Mesothelial cell of epicardium (in vitro differentiated cells): Measurements from ENCODE around the gene SSX2IP. TPM values are rescaled to one million over a fixed set of nuclear protein-coding genes. Genes with fewer than 3 reads are reported as not detected.

Experiments used
- DNase-seq, 2 experiments: peaks; one replicate each; pipeline ENCODE4 v3.0.0; 2021; ENCODE audit warnings: low spot score in 2 of 2; ENCODE audit not compliant: unreplicated experiment in 2 of 2
- H3K27ac Mint-ChIP-seq: 2 replicates; pipeline ENCODE4 v1.8.0; 2021; ENCODE audit warnings: mixed read lengths
- H3K27me3 Mint-ChIP-seq: 2 replicates; pipeline ENCODE4 v1.8.0; 2021; ENCODE audit warnings: low read depth, mixed read lengths
- H3K36me3 Mint-ChIP-seq: 2 replicates; pipeline ENCODE4 v1.8.0; 2021; ENCODE audit warnings: mixed read lengths
- H3K4me1 Mint-ChIP-seq: 2 replicates; pipeline ENCODE4 v1.8.0; 2021; ENCODE audit warnings: mixed read lengths
- H3K4me3 Mint-ChIP-seq: 2 replicates; pipeline ENCODE4 v1.8.0; 2021; ENCODE audit warnings: mild to moderate bottlenecking, moderate library complexity, mixed read lengths
- H3K9me3 Mint-ChIP-seq: 2 replicates; pipeline ENCODE4 v1.8.0; 2021; ENCODE audit warnings: mixed read lengths
- CTCF ChIP-seq: fragments of 200-600 bp; sonication (generic); IDR thresholded peaks from one replicate; pipeline ENCODE4 v1.5.0; 2021; ENCODE audit warnings: antibody characterized with exemption; ENCODE audit not compliant: unreplicated experiment
- total RNA-seq: library from RNA; stranded (reverse); gene quantifications from 3 replicates; pipeline ENCODE4 v1.2.1, GENCODE V29; 2021

The SSX2IP gene
- total RNA-seq, 1 donor from 2014 or later: 18.2 TPM

DNA sequence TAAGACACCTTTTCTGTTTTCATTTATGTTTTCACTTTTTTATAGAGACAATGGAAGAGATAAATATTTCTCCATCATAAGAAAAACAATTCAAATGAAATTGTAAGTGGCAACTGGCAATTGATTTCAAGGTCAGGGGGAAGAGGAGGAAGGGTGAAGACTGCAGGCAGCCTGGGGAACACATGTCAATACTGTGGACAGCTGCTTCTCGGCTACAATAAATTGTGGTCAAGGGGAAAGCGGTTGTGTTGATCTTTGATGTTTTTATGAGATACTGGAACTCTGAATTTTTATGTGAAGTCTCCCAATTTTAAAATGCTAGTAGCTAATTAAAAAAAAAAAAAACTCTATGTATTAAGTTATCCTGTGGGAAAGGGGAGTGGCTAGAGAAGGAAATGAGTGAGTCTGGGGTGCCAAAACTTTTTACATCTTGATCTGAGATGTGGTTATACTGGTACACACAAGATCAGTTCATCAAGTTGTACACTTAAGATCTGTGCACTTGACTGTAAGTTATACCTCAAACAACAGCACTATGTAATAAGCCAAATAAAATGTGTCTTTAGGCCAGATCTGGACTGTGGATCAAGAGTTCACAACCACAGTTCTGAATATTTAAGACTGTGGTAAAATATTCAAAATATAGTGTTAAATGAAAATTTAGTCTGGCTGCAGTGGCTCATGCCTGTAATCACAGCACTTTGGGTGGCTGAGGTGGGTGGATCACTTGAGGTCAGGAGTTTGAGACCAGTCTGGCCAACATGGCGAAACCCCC, 18.0 kb downstream of the SSX2IP start:
- Mint-ChIP-seq H3K4me1 (peaks cover 25% of the 10 kb centered on the region), H3K27ac (no peak overlapping the region), H3K4me3 (no peak overlapping the region), H3K9me3 (peaks cover 4% of the 10 kb centered on the region), H3K27me3 (no peaks in the 10 kb centered on the region), H3K36me3 (peaks cover 5% of the 10 kb centered on the region)
- no peak for TF ChIP-seq CTCF
- DNase-seq: no peak

GRCh38 chr1:84669831-84670230, 20.4 kb downstream of the SSX2IP start:
- Mint-ChIP-seq H3K9me3 (no peaks in the 10 kb centered on the region), H3K36me3 (no peaks in the 10 kb centered on the region), H3K27me3 (no peaks in the 10 kb centered on the region), H3K4me3 (no peak overlapping the region), H3K27ac (no peak overlapping the region), H3K4me1 (peaks cover 25% of the 10 kb centered on the region)
- no peak for TF ChIP-seq CTCF
- DNase-seq: no peak

DNA sequence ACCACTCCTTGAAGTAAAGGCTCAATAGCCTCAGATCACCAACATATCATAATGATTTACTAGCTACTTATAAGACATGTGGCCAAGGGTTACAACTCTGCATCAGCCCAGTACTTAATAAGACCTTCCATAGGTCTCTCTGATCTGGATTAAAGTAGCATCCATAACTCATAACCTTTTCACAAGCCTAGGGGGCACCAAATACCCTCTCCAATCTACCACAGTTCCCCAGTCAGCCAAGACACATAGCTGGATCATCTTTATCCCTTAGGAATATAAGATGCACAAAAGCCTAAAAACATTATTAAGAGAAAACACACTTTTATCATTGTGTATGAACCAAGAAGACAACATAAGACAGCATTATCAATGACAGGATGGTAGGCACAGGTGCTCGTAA, 22.1 kb downstream of the SSX2IP start:
- H3K36me3 Mint-ChIP-seq: peaks cover under 1% of the 10 kb centered on the region
- no peak overlapping the region for H3K4me3 Mint-ChIP-seq
- no peaks in the 10 kb centered on the region for H3K27me3 Mint-ChIP-seq
- no peak for DNase-seq
- no peaks in the 10 kb centered on the region for H3K9me3 Mint-ChIP-seq
- H3K4me1 Mint-ChIP-seq: peaks cover 10% of the 10 kb centered on the region
- no peak overlapping the region for H3K27ac Mint-ChIP-seq
- no peak for TF ChIP-seq CTCF

GRCh38 chr1:84665703-84666317, 24.5 kb downstream of the SSX2IP start:
- TF ChIP-seq CTCF: no peak
- no peak for DNase-seq

GRCh38 chr1:84653130-84653677, 37.1 kb downstream of the SSX2IP start:
- no peak overlapping the region for H3K4me3 Mint-ChIP-seq
- H3K9me3 Mint-ChIP-seq: no peaks in the 10 kb centered on the region
- H3K27me3 Mint-ChIP-seq: no peaks in the 10 kb centered on the region
- peaks cover 38% of the 10 kb centered on the region for H3K36me3 Mint-ChIP-seq
- no peak overlapping the region for H3K27ac Mint-ChIP-seq
- no peak for DNase-seq
- no peaks in the 10 kb centered on the region for H3K4me1 Mint-ChIP-seq
- no peak for TF ChIP-seq CTCF

More at GRCh38 chr1:84665703-84666317, 24.5 kb downstream of the SSX2IP start:
- Mint-ChIP-seq H3K27ac (no peak overlapping the region), H3K9me3 (no peaks in the 10 kb centered on the region), H3K4me1 (peaks cover 6% of the 10 kb centered on the region), H3K4me3 (no peak overlapping the region), H3K27me3 (no peaks in the 10 kb centered on the region), H3K36me3 (peaks cover 3% of the 10 kb centered on the region)
